Chondrocyte (in vitro differentiated cells): ENCODE measurements around the gene EDC3. TPM values are rescaled to one million over a fixed set of nuclear protein-coding genes. Genes with fewer than 3 reads are reported as not detected.
"Not testable (repeated sequence)": the region's sequence is repeated elsewhere in the genome, so short reads cannot be mapped to it uniquely, and the experiment has no call there.

Source experiments
- DNase-seq: peaks from one replicate; pipeline ENCODE4 v3.0.0; 2021; ENCODE audit warnings: mixed read lengths, low spot score
- H3K27ac Mint-ChIP-seq: one replicate; pipeline ENCODE4 v1.8.0; 2021; ENCODE audit warnings: mild to moderate bottlenecking, moderate library complexity, mixed read lengths; ENCODE audit not compliant: unreplicated experiment
- H3K27me3 Mint-ChIP-seq: 2 replicates; pipeline ENCODE4 v1.8.0; 2021; ENCODE audit warnings: low read depth, mixed read lengths
- H3K36me3 Mint-ChIP-seq: 2 replicates; pipeline ENCODE4 v1.8.0; 2021; ENCODE audit warnings: low read depth, mixed read lengths
- H3K4me1 Mint-ChIP-seq: 2 replicates; pipeline ENCODE4 v1.8.0; 2021; ENCODE audit warnings: low read depth, mild to moderate bottlenecking, mixed read lengths
- H3K4me3 Mint-ChIP-seq: one replicate; pipeline ENCODE4 v1.8.0; 2021; ENCODE audit warnings: mild to moderate bottlenecking, moderate library complexity, mixed read lengths; ENCODE audit not compliant: unreplicated experiment
- H3K9me3 Mint-ChIP-seq: 2 replicates; pipeline ENCODE4 v1.8.0; 2021; ENCODE audit warnings: low read depth, mixed read lengths
- total RNA-seq: library from RNA; stranded (reverse); gene quantifications from 3 replicates; pipeline ENCODE4 v1.2.1, GENCODE V29; 2021
- TF ChIP-seq, protein P1 (sequence below): fragments of 200-600 bp; sonication (generic); IDR thresholded peaks from 2 replicates; pipeline ENCODE4 v1.5.0; 2021; ENCODE audit warnings: antibody characterized with exemption, mild to moderate bottlenecking, moderate library complexity

The EDC3 gene
- total RNA-seq, 1 donor from 2014 or later: 32.8 TPM

DNA sequence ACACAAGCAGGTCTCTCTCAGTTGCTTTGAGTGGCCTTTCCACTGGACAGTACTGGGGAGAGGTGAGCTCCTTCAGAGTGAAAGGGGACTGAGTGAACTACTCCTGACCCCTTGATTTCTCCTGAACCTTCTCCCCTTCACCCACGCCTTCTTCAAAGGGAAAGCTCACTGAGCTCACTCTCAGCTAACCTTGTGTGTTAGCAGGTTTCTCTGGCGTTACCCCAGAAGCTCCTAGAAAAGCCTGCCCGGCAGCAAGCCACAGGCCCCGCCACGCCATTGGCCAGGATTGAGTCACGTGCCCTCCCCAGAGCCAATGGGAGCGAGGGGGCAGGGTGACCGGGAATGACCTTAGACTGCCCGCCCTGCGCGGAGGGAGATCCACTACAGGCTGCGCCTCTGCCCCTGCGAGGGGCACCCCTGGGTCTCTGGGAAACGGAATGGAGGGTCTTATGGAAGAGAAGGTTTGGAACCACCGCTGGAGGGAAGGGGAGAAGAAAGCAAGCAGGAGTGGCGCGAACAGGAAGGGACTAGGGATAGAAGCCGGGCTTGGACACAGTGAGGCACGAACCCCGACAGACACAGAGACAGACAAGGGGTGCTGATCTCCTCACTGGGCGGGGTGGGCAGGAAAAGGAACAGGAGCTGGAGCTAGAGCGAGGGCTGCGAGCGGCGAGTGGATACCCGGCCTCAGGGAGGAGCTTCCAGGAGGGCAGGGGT is 97.5 kb downstream of the EDC3 start:
- Mint-ChIP-seq H3K36me3 (peaks cover 7% of the 10 kb centered on the region), H3K9me3 (no peaks in the 10 kb centered on the region), H3K4me3 (no peak overlapping the region), H3K27me3 (no peaks in the 10 kb centered on the region), H3K27ac (no peak overlapping the region), H3K4me1 (no peaks in the 10 kb centered on the region)
- no peak for DNase-seq
- TF ChIP-seq, protein P1, sequence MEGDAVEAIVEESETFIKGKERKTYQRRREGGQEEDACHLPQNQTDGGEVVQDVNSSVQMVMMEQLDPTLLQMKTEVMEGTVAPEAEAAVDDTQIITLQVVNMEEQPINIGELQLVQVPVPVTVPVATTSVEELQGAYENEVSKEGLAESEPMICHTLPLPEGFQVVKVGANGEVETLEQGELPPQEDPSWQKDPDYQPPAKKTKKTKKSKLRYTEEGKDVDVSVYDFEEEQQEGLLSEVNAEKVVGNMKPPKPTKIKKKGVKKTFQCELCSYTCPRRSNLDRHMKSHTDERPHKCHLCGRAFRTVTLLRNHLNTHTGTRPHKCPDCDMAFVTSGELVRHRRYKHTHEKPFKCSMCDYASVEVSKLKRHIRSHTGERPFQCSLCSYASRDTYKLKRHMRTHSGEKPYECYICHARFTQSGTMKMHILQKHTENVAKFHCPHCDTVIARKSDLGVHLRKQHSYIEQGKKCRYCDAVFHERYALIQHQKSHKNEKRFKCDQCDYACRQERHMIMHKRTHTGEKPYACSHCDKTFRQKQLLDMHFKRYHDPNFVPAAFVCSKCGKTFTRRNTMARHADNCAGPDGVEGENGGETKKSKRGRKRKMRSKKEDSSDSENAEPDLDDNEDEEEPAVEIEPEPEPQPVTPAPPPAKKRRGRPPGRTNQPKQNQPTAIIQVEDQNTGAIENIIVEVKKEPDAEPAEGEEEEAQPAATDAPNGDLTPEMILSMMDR: no peak

DNA sequence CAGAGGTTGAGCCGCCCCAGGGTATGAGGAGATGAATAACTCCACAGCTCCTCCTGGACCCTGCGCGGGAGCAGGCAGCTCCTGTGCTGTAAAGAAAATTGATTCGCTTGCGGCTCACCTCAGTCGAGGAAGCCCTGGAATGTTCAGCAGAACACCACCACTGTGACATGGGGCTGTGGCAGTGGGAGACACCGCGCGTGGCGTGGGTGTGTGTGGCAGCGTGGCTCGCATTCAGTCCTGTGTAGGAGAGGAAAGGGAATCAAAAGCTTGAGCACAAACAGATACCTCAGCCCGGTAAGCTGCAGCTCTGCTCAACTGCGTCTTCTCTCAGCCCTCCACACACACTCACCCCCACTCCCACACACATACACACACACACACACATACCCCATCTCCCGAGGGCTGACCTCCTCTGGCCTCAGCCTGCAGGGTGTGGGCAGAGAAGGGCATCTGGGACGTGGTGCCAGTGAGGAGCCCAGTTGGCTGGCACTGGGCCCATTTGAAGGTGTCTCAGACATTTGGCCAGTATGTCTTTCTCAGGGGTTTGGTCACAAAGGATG is 98.6 kb downstream of the EDC3 start:
- not testable (repeated sequence) for H3K4me1 Mint-ChIP-seq, H3K27ac Mint-ChIP-seq, H3K36me3 Mint-ChIP-seq, H3K9me3 Mint-ChIP-seq, H3K27me3 Mint-ChIP-seq, H3K4me3 Mint-ChIP-seq
- DNase-seq: peak; percentile 17

DNA sequence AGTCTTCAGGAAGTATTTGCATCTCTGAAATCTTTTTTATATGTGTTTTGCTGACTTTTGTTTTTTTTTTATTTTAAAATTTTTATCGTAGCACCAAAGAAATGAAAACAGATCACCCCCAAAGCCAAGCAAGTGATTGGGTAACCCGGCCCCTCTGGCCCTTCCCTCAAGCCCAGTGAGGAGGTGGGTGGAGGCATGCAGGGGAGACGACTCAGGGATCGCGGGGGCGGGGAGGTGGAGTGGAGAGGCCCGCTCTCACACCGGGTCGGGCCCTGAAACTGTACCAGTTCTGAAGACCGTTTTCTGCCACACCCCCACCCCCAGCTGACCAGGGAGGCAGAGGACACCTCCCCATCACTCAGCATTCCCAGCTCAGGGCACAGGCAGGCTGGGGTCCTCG is 99.1 kb downstream of the EDC3 start:
- not testable (repeated sequence) for H3K4me1 Mint-ChIP-seq, H3K4me3 Mint-ChIP-seq, H3K27ac Mint-ChIP-seq, H3K9me3 Mint-ChIP-seq, H3K27me3 Mint-ChIP-seq, DNase-seq, H3K36me3 Mint-ChIP-seq

DNA sequence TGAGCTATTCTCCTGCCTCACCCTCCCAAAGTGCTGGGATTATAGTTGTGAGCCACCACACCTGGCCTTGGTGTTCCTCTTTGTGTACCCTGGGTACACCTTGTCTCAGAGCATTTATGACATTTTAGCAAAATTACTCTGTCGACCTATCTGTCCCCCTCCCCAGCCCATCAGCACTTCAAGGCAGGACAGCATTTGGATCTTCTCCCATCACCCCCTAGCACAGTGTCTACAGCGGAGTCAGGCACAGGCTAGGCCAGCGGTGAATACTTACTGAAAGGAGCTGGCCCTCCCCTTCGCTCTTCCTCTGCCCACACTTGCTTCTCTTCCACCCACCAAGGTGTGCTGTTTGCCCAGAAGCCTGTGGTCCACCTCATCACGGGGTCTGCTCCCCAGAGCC is 100.6 kb downstream of the EDC3 start:
- Mint-ChIP-seq H3K4me1 (no peaks in the 10 kb centered on the region), H3K36me3 (peaks cover 7% of the 10 kb centered on the region), H3K9me3 (no peaks in the 10 kb centered on the region), H3K27me3 (no peaks in the 10 kb centered on the region), H3K27ac (no peak overlapping the region), H3K4me3 (no peak overlapping the region)
- TF ChIP-seq, protein P1: no peak
- DNase-seq: no peak

DNA sequence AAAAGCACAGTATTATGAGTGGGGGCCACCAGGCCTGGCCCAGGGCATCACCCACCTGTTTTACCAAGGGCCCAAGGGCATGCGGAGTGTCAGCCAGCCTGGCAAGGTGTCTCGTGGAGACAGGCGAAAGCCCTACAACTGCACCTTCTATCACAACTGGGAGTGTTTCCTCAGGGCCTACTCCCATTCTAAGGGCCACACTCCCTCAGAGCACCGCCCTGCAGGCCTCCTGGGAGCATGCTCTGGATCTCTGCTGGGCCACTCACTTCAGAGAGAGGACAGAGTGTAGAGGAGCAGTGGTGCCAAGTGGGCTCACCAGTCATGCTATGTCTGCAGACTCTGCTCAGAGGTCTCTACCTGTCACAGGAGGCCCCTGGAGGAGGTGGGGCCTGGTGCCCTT is 101.4 kb downstream of the EDC3 start:
- Mint-ChIP-seq H3K9me3 (no peaks in the 10 kb centered on the region), H3K27me3 (no peaks in the 10 kb centered on the region), H3K36me3 (peaks cover 7% of the 10 kb centered on the region), H3K27ac (no peak overlapping the region), H3K4me1 (no peaks in the 10 kb centered on the region), H3K4me3 (no peak overlapping the region)
- peak; percentile 54 for DNase-seq
- TF ChIP-seq, protein P1: no peak

DNA sequence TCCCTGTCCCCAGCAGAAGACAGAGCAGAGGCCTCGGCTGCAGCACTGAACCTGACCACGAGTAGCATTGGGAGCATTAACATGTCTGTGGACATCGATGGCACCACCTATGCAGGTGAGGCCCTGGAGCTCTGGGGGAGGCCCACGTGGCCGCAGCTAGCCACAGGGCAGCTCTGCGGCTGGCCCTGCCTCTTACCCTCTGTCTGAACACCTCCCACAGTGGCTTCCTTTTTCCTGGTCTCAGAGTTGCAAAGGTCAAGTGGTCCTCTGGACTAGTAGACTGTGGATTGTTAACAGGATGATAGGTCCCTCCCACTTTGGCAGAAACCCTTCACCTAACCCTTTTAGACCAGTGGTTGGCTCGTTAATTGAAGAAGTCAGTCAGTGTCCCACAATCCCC is 102.7 kb downstream of the EDC3 start:
- TF ChIP-seq, protein P1: no peak
- H3K4me1 Mint-ChIP-seq: peaks cover 10% of the 10 kb centered on the region

More for the DNA sequence above, 102.7 kb downstream of the EDC3 start:
- Mint-ChIP-seq H3K27me3 (no peaks in the 10 kb centered on the region), H3K4me3 (no peak overlapping the region), H3K36me3 (peaks cover 7% of the 10 kb centered on the region), H3K9me3 (no peaks in the 10 kb centered on the region), H3K27ac (no peak overlapping the region)
- DNase-seq: no peak
